Measurements from ENCODE around the gene ZNRF3. TPM values are rescaled to one million over a fixed set of nuclear protein-coding genes. Genes with fewer than 3 reads are reported as not detected.

Gene ZNRF3
- polyA plus RNA-seq, 1 donor (not counting 4 experiments of a cell fraction or from before 2014, with no cell fraction given), result 2.6 TPM

GRCh38 chr22:29093501-29094300, 210.3 kb downstream of the ZNRF3 start:
- no peaks in the 10 kb centered on the region for H3K9me3 ChIP-seq (ENCODE audit: control insufficient read depth, low read depth, low read length)
- H3K4me1 ChIP-seq (ENCODE audit: control insufficient read depth, extremely low read depth, insufficient read depth, low read length), result peaks cover 2% of the 10 kb centered on the region
- no peaks in the 10 kb centered on the region for H3K27me3 ChIP-seq (ENCODE audit: control insufficient read depth, extremely low read depth, insufficient read depth, low read length)
- H3K27ac ChIP-seq (ENCODE audit: control insufficient read depth, insufficient read depth, low read length), result no peak overlapping the region
- no peak overlapping the region for H3K9ac ChIP-seq (ENCODE audit: control insufficient read depth, extremely low read depth, insufficient read depth, low read length)
- no peak overlapping the region for H2AFZ ChIP-seq (ENCODE audit: control insufficient read depth, low read length)
- no peaks in the 10 kb centered on the region for H3K79me2 ChIP-seq (ENCODE audit: control insufficient read depth, insufficient read depth, low read length)
- FAIRE-seq (no peak), DNase-seq (ENCODE audit: low read depth, low spot score) (no peak)
- H3K36me3 ChIP-seq (ENCODE audit: control insufficient read depth in 2 of 2, extremely low read depth in 1 of 2, insufficient read depth in 2 of 2, low read length in 2 of 2), result no peaks in the 10 kb centered on the region
- H3K4me2 ChIP-seq (ENCODE audit: control insufficient read depth, extremely low read depth, insufficient read depth, low read depth, low read length), result no peak overlapping the region
- H3K4me3 ChIP-seq (ENCODE audit: control insufficient read depth in 2 of 3, extremely low read depth in 1 of 3, insufficient read depth in 2 of 3, low read depth in 1 of 3, low read length in 3 of 3), result no peak overlapping the region
- no peak for TF ChIP-seq EZH2 (IDR thresholded peaks at IDR 0.05; ENCODE audit: low read length)
- TF ChIP-seq, protein P1, sequence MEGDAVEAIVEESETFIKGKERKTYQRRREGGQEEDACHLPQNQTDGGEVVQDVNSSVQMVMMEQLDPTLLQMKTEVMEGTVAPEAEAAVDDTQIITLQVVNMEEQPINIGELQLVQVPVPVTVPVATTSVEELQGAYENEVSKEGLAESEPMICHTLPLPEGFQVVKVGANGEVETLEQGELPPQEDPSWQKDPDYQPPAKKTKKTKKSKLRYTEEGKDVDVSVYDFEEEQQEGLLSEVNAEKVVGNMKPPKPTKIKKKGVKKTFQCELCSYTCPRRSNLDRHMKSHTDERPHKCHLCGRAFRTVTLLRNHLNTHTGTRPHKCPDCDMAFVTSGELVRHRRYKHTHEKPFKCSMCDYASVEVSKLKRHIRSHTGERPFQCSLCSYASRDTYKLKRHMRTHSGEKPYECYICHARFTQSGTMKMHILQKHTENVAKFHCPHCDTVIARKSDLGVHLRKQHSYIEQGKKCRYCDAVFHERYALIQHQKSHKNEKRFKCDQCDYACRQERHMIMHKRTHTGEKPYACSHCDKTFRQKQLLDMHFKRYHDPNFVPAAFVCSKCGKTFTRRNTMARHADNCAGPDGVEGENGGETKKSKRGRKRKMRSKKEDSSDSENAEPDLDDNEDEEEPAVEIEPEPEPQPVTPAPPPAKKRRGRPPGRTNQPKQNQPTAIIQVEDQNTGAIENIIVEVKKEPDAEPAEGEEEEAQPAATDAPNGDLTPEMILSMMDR (optimal IDR thresholded peaks at IDR 0.05 in 1 of 3, IDR thresholded peaks at IDR 0.05 in 1 of 3, conservative IDR thresholded peaks at IDR 0.05 in 1 of 3; ENCODE audit: extremely low read depth in 1 of 3, insufficient read depth in 2 of 3, low read length in 3 of 3), result no peak
- H4K20me1 ChIP-seq (ENCODE audit: control insufficient read depth, extremely low read depth, insufficient read depth, low read length), result no peaks in the 10 kb centered on the region
- no peaks in the 10 kb centered on the region for H3K9me1 ChIP-seq (ENCODE audit: control insufficient read depth, extremely low read depth, insufficient read depth, low read length)
- dilution Hi-C loops (cut with MboI; ENCODE audit: extremely low pct_ligation_motif_present, low sequenced_read_pairs), result no loop called here

- no peak overlapping the region for H2AFZ ChIP-seq (ENCODE audit: control insufficient read depth, low read length)
- no peak overlapping the region for H3K4me3 ChIP-seq (ENCODE audit: control insufficient read depth in 2 of 3, extremely low read depth in 1 of 3, insufficient read depth in 2 of 3, low read depth in 1 of 3, low read length in 3 of 3)
- DNase-seq (ENCODE audit: low read depth, low spot score) (no peak), FAIRE-seq (no peak)
- peaks cover 0 to 3% of the 10 kb centered on the region in 2 experiments for H3K36me3 ChIP-seq (ENCODE audit: control insufficient read depth in 2 of 2, extremely low read depth in 1 of 2, insufficient read depth in 2 of 2, low read length in 2 of 2)
- no peaks in the 10 kb centered on the region for H3K9me1 ChIP-seq (ENCODE audit: control insufficient read depth, extremely low read depth, insufficient read depth, low read length)
- H3K27ac ChIP-seq (ENCODE audit: control insufficient read depth, insufficient read depth, low read length), result no peak overlapping the region
- dilution Hi-C loops (cut with MboI; ENCODE audit: extremely low pct_ligation_motif_present, low sequenced_read_pairs), result no loop called here
- no peaks in the 10 kb centered on the region for H3K9me3 ChIP-seq (ENCODE audit: control insufficient read depth, low read depth, low read length)
- H3K4me1 ChIP-seq (ENCODE audit: control insufficient read depth, extremely low read depth, insufficient read depth, low read length), result no peaks in the 10 kb centered on the region
- no peaks in the 10 kb centered on the region for H4K20me1 ChIP-seq (ENCODE audit: control insufficient read depth, extremely low read depth, insufficient read depth, low read length)
- TF ChIP-seq, protein P1 (optimal IDR thresholded peaks at IDR 0.05 in 1 of 3, IDR thresholded peaks at IDR 0.05 in 1 of 3, conservative IDR thresholded peaks at IDR 0.05 in 1 of 3; ENCODE audit: extremely low read depth in 1 of 3, insufficient read depth in 2 of 3, low read length in 3 of 3), result no peak
- TF ChIP-seq EZH2 (IDR thresholded peaks at IDR 0.05; ENCODE audit: low read length), result no peak
- H3K79me2 ChIP-seq (ENCODE audit: control insufficient read depth, insufficient read depth, low read length), result no peaks in the 10 kb centered on the region
- no peak overlapping the region for H3K4me2 ChIP-seq (ENCODE audit: control insufficient read depth, extremely low read depth, insufficient read depth, low read depth, low read length)
- no peak overlapping the region for H3K9ac ChIP-seq (ENCODE audit: control insufficient read depth, extremely low read depth, insufficient read depth, low read length)
- H3K27me3 ChIP-seq (ENCODE audit: control insufficient read depth, extremely low read depth, insufficient read depth, low read length), result no peaks in the 10 kb centered on the region
Observed at GRCh38 chr22:29095459-29095858, 212.1 kb downstream of the ZNRF3 start.
